T-helper 2 cell treated with Interferon-gamma antibody and Interleukin-4, amounts not matched to agents 100 ng/mL and 5 ng/mL, for 36 hours (primary cell): ENCODE results near the gene TEX36. TPM values are rescaled to one million over a fixed set of nuclear protein-coding genes. Genes with fewer than 3 reads are reported as not detected.
"Not testable (repeated sequence)": the region's sequence is repeated elsewhere in the genome, so short reads cannot be mapped to it uniquely, and the experiment has no call there.

Experiments used
- intact Hi-C: fragments of 100-400 bp; cut with micrococcal nuclease; formaldehyde crosslinking; loops from one replicate; pipeline ENCODE4 v1.15.1; 2023
- total RNA-seq: library from RNA; stranded (reverse); gene quantifications from 2 replicates; pipeline ENCODE4 v1.2.3, GENCODE V29; 2022

TEX36 gene, protein sequence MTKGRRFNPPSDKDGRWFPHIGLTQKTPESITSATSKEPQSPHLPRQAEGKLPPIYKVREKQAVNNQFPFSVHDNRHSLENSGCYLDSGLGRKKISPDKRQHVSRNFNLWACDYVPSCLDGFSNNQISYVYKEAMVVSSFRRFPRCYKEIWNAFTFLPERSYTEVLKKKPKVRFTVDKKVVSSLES
- total RNA-seq: not detected in 2 replicates

DNA sequence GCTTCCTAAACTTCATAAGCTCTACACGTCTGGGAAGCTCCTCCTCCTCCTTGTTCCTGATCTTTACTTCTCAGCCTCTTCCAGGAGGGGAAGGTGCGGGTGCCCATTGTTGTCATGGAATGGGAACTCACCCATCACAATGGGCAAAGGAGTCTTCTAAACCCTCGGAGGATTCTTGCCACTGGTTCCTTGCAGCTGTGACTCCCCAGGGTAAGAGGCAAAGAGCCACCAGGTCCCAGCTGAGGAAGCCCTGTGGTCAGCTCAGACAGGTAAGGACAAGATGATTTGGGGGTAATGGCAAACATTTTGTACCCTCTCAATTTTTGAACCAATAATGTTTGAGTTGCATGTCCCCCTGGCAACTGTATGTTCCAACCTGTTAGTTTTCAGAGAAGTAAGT is at the start of gene TEX36:
Gene TEX36 (minus strand): TSS at position 101 of the 400 bp plus-strand sequence. CDS start 174 bp downstream, outside the sequence.
- intact Hi-C loops: no loop called here

DNA sequence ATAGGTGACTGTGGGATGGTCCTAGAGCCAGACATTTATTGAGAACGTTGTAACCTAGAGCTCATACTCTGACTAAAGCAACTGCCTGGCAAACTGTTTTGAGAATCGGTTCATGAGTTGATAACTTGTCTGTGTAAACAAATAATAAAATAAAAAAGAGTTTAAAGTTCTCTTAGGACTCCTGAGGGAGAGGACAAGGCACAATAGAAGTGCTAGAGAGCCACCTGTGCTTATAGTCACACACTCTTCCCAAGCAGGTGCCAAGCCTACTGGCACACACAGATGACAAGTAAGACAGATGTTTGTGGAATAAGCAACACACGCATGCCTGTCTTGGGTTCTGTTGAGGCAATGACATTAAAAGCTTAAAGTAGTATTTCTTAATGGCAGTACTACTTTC is 44.5 kb upstream of the TEX36 start:
- intact Hi-C loops: no loop called here

DNA sequence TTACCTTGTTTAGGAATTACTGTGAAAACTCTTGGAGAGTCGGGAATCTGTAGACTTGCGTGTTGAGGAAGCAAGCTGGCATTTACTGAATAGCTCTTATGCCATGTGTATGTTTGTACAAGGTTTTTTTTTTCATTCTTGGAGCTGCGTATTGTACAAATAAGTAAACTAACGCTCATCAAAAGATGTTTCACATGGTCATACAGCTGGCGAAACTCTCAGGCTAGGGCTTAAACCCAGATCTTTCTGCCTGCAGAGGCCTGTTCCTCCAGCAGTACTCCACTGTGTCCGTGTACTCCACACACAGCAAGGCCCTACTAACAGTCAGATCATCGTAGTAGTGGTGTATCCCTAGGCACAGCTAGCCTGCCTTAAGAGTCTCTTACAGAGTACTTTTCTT is 44.0 kb upstream of the TEX36 start:
- intact Hi-C loops: no loop called here

DNA sequence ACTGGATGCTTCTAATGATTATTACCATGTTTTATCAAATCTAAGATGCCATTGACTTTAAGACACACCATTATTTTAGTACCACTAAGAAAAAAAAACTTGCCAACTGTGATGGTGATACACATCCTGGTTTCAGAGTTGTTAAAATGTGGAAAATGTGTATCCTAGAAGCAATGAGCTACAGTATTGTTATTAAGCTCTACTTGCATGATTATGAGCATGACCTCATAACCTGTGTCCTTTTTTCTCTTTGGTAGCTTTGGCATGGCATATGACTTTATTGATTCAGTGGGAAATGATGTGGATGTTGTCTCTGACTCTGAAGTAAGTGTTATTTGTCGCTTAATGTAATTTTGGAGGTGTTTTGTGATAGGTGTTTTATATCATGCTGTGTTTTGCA is 39.8 kb upstream of the TEX36 start:
- intact Hi-C loops: no loop called here

DNA sequence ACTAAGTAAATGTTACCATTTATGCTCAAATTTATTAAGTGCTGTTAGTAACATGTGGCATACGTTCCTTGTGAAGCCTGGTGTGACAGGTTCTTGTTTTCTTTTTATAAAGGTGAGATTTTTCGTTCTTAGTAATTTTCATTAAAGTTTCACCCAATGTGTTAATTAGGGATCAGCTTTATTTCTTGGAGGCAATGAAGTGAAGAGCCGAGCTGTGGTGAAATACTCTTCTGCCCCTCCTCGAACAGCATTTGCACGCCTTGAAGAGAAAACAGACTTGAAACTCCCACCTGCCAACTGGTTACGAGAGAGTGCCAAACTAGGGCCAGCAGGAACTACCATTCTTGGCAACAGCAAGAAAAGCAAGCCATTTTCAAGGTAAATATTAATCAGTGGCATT is 38.1 kb upstream of the TEX36 start:
- intact Hi-C loops: no loop called here

DNA sequence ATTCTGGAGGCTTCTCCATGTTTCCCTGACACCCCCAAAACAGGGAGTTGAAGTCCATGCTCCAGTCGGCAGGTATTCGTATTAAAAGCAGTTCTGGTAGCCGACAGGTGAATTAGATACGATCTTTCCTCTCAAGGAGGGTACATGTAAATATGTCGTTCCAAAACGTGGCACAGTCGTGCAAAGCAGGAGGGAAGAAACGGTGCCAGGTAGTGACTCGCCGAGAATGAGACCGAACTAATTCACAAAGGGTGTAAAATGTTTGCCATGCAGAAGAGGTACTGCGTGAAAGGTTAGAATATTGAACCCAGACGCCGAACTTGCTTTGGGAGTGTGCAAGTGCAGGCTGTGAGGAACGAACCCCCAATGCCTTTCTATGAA is 37.0 kb upstream of the TEX36 start:
- intact Hi-C loops: no loop called here

DNA sequence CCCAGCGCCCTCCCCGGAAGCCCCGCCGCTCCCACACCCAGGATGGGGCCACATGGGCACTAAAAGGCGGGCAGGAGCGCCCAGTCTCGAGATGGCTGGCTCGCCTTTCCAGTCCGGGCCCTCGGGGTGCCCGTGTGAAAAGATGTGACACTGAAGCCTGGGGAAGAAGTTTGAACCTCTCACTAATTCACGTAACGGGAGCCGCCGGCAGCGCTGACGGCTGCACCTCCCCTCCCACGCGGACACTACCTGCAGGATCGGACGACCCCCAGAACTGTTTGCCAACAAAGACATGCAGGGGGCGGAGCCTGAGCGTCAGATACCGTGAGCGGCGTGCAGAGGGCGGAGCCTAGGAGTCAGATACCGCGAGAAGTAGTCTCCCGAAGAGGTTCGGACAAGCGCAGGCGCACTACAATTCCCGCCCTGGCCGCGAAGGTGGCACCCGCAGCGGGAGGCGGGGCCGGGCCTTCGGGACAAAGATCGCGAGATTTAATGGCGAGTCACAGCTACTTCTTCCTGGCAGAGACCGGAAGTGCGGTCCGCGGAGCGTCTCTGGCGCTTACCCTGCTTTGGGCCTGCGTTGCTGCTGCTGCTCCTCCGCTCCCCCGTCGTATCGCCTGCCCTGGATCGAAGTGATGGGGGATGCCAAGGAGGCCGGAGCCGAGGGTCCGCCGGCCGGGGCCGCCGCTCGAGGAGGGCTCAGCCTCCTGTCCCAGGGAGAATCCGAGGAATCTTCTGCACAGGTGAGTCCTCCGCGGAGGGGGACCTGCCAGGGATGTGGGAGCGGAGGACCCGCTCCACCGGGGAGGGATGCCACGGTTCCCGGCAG is 36.4 kb upstream of the TEX36 start, which contains the start of gene EDRF1:
Gene EDRF1 (plus strand): TSS at position 537 of the 829 bp plus-strand sequence. CDS start 99 bp downstream, at position 636.
- intact Hi-C loops: loop anchor here (1.0 to 2.0 kb wide), 3 partner anchors 104 to 803 kb away; partner anchors contain the start of genes BCCIP, FANK1 and UROS

DNA sequence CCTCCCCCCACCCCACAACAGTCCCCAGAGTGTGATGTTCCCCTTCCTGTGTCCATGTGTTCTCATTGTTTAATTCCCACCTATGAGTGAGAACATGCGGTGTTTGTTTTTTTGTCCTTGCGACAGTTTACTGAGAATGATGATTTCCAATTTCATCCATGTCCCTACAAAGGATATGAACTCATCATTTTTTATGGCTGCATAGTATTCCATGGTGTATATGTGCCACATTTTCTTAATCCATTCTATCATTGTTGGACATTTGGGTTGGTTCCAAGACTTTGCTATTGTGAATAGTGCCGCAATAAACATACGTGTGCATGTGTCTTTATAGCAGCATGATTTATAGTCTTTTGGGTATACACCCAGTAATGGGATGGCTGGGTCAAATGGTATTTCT is 31.8 kb upstream of the TEX36 start:
- intact Hi-C loops: not testable (repeated sequence)

DNA sequence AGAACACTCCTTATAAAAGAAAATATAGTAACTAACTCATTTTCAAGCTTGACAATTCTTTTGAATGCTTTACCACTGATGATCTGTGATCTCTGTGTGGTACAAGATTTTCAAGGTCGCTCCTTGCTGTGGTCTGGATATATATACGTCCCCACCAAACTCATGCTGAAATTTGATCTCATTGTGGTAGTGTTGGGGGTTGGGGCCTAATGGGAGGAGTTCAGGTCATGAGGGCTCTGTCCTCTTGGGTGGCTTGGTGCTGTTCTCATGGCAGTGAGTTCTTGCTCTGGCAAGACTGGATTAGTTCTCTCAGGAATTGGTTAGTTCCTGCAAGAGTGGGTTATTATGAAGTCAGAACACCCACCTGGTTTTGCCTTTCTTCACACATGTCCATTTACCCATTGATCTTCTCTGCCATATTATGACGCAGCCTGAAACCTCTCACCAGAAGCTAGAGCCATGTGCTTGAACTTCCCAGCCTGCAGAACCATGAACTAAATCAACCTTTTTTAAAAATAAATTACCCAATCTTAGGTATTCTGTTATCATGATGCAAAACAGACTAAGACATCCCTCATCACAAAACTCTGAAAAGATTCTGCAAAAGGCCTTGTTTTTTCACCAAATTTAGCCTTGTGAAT is 28.3 kb upstream of the TEX36 start:
- intact Hi-C loops: no loop called here

DNA sequence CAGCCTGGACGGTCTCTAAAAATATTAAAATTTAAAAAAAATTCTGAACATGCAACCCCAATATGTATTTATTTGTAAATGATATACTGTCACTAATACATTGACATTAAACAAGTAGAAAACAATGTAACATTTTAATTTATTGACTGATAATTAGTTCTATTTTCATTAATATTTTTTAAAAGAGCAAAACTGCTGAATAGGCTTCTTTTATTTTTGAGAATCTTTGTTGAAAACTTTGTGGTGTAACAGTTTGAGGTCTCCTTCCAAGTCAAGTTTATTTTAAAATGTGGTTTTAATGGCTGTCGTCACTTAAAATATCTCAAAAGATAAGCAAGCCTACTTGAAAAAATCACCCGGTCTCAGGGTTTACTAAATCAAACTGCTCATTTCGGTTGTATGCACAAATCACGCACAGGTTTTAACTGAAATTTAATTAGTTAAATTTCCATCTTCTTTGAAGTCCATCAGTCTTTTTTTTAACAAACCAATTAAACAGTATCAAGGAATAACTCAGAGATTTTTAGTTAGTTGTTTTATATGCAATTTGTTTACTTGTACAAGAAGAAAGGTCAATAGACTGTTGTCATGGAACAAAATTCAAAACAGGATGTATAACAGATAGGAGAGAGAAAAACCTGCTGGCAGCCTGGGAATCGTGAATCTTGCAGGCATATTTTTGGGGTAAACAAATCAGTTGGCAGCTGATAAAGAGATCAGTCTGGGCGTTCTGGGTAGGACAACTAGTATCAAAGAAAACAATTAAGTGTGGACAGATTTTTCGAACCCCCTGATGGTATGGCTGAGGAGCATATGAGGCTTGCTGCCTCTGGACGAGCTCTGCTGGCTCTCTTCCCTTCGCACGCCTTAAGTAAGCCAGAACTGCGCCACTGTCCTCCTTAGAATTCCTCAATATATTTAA is 26.9 kb upstream of the TEX36 start:
- intact Hi-C loops: no loop called here

DNA sequence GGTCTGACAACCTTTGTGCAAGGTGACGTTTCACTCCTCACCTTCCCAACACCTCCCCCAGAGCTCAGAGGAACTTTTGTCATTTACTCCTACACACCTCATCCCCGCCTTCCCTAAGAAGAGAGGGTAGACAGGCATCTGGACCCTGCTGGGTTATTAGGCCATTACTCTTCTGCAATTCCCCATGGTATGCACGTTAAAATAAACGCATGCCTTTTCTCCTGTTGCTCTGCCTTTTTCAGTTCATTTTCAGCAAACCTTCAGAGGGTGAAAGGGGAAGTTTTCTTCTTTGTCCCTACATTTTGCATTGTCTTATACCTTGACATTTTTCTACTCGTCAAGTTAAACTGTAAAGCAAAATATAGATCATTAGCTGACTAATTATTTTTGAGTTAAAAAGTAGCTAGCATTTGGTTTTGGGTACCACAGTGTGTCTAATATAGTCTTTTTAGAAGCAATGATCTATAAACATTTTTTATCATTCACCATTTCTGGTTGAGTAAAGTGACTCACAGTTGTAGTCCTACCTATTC is 26.1 kb upstream of the TEX36 start:
- intact Hi-C loops: no loop called here

DNA sequence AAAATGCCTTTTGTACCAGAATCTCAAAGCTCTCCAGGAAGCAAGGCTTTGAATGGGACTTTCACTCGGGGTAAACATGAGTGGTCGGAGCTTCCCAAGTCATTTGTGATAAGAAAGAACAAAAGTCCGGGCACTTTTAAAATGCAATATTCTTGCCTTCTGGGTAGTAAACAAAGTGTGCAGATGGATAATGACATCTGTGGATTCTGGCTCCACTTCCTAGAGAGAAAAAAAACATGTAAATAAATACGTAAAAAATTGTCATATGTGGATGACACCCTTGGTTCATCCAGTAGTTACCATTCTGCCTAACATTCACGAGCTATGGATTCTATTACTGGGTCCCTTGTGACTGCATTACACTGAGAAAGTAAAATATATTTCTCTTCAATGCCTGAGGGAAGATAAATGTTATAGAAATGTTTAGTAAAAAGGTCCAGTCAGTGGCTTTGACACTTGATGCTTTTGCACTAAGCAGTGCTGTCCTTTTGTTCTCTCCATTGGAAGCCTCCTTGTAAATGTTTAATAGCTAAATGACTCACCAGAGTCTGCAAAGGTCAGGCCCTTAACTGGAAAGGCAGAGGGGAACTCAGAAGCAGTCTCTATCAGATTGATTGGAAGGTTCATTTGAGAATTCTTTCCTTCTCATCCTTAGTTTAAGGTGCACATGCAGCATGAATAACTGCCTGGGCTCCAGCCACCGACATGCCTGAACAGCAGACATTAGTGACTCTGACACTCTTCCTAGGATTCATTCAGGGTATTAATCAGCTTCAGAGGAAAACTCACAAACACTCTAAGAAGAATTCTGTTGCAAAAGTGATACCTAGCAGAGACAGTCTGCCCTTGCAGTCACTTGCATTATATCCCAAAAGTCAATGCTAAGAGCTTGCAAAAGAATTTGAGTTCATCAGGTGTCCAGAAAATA is 24.8 kb upstream of the TEX36 start:
- intact Hi-C loops: no loop called here

DNA sequence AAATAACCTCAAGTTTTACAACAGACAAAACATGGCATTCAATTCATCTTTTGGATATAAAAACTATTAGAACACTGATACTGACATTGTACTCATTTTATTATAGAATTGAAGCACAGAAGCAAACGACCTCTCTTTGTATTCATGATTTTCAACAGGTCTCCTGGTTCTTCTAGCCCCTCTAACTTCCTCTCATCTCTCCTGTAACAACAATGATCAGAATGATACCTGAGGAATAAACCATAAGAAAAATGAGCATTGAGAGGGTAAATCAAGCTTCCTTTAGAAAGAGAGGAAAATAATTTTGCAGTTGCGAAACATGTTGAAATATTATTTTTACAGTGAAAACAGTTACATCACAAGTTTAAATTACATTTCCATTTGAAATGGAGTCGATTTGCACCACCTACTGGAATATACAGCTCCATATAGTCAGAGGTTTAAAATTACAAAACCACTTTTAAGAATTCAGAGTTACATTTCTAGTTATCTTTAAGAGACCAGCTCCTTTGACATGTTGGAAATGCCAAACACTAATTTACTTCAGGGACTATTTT is 17.5 kb upstream of the TEX36 start:
- intact Hi-C loops: no loop called here

DNA sequence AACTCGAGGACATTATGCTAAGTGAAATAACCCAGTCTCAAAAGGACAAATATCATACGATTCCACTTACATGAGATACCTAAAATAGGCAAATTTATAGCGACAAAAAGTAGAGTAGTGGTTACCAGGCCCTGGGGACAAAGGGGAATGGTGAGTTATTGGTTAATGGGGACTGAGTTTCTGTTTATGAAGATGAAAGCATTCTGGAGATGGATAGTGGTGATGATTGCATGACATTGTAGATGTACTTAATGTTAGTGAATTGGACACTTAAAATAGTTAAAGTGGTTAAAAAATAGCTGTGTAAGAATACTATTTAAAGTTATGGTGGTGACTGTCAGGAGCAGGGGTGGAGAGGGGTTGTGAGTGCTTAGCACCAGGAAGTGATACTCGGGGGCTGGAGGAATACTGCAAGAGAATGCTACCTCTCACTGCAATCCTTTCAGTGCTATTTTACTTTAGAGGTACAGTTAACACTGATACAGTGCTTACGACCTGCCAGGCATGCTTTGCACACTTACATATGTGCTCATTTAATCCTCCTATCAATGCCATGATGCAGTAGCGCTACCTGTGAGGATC is 16.7 kb upstream of the TEX36 start:
- intact Hi-C loops: no loop called here

DNA sequence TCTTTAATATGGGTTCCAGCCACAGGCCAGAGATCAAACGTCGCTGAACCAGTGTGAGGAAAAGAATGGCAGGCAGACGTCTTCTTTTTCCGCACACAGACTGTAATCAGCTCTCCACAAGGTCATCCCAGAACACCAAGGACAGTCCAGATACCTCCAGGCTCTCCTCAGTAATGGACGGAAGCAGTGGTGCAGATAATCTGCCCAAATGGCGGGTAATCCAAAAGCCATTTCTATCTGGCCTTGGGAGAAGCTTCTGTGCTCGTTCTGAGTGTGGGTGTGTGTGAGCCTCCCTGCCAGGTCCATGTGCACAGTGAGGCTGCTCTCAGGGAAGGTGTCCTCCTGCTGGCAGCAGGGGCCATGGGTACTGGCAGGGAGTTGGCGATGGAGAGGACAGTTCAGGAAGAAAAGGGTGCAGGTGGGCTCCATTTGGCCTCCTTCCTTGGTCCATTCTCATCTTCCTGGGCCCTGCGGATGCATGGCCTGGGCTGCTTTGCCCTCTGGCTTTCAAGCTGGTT is 15.6 kb upstream of the TEX36 start:
- intact Hi-C loops: no loop called here

DNA sequence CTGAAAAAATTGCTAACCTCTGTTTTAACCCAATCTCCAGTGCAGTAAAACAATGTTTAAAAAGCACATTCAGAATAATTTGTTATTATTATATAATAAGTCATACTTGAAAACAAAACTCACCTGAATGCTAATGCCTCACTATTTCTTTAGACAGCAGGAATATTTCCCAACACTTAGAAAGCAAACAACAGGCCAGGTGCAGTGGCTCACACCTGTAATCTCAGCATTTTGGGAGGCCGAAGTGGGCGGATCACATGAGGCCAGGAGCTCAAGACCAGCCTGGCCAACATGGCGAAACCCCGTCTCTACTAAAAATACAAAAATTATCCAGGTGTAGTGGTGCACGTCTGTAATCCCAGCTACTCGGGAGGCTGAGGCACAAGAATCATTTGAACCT is 13.9 kb upstream of the TEX36 start:
- intact Hi-C loops: not testable (repeated sequence)

DNA sequence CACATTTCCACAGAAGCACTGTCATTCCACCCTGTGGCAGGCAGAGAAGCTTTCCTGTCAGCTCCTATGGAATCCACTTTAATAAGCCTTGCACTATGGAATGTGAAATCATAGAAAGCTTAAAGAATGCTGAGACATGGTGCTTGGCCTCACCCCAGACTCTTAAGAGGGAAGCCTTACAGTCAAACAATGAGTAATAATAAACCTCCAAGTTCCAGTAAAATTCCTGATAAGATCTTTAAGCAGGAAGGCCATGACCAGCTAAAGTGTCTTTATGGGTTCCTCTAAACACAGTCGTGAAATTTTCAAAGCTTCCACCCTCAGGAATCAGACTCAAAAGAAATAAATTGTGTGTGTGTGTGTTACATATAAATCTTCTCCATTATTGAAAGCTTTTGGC is 11.9 kb upstream of the TEX36 start:
- intact Hi-C loops: no loop called here

DNA sequence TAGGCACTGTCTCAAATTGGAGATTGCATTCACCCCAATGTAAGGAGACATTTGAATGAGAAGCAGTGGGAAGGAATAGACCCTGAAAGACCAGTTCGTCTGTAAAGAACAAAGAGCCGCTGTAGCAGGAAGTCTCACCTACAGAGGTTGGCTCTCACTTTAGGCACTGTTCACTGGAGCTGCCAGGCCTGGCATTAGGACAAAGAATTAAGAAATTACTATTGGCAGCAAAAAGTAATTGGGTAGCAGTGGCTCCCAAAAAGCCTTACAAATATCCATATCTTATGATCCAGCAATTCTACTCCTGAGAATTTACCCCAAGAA is 10.5 kb upstream of the TEX36 start:
- intact Hi-C loops: no loop called here
